Ecto neural progenitor cell (in vitro differentiated cells): Measurements from ENCODE around the gene TDRD9.
"Not testable (repeated sequence)": the region's sequence is repeated elsewhere in the genome, so short reads cannot be mapped to it uniquely, and the experiment has no call there.

Experiments
- DNase-seq: peaks from one replicate; pipeline ENCODE4 v3.0.0-alpha.2; 2018; ENCODE audit warnings: low spot score

The TDRD9 gene

GRCh38 chr14:103894034-103894722 is 34.1 kb upstream of the TDRD9 start:
- no peak for DNase-seq

GRCh38 chr14:103894723-103895059 is 33.6 kb upstream of the TDRD9 start:
- DNase-seq, result no peak

DNA sequence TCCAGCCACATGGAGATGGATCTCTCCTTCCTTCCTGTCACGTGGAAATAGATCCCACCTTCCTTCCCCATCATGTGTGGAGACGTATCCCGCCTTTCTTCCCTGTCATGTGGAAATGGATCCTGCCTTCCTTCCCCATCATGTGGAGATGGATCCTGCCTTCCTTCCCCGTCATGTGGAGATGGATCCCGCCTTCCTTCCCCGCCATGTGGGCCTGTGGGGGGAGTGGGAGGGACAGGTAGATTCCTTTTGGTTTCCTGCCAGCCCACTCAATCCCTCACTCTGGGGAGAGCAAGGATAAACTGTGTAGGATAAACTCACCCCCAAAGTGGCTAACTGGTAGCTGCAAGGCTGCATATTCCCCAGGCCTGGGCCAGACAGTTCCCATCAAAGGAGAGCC is 31.7 kb upstream of the TDRD9 start:
- DNase-seq, result no peak

DNA sequence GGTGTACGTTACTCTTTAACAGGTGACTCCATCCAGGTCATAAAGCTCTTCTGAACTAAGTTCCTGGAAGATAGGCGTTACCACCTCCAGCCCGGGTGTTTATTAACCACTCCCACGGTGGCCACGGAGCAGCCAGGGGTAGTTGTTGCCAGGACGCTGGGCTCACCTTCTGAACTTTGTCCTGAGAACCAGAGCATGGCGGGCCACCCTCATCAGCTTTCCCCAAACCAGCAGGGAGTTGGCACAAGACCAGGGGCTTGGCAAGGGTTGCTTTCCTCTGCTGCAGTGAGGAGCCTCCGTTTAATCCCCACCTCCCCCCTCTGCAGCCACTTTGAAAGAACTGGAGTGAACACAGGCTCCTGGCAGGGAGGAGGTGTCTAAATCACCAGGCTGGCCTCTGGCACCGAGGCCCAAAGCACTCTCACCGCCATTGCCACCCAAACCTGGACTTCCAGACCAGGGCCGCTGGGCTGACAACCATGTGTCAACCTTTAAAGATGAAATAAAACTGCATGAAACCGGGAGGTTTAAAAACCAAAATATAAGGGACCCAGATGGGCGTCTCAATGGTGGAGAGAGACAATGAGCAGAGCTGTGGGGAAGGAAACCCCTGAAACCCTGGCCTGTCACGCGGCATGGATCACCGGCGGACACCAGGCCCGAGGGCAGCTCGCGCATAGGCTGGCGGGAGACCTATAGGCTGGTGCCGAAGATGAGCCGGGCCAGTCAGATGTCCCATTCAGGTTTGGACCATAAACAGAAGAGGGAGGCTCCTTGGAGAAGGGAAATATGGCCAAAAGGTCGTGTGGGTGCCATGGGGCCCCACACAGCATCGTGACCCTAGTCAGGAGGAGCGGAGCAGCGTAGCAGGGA is 30.9 kb upstream of the TDRD9 start:
- DNase-seq, result no peak

GRCh38 chr14:103898204-103898603 is 30.1 kb upstream of the TDRD9 start:
- no peak for DNase-seq

DNA sequence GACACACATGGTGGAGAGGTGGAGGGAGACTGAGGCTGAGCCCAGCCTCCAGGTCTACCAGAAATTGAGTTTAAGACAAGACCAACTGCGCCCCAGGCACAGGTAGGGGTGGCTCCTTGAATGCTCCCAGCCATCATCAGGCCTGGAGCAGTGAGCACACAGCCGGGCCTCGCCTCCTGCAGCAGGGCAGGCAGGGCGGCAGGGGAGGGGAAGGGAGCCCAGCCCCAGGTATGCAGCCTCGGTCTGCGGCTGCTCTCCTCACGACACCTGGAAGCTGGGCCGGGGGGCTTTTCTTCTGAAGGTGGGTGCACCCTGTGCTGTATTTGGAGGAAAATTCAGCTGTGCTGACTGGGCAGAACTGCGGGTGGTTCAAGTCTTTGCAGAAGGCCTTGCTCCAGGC is 29.5 kb upstream of the TDRD9 start:
- DNase-seq, result no peak

GRCh38 chr14:103899316-103899715 is 28.9 kb upstream of the TDRD9 start:
- no peak for DNase-seq

GRCh38 chr14:103899833-103900232 is 28.4 kb upstream of the TDRD9 start:
- DNase-seq, result no peak

DNA sequence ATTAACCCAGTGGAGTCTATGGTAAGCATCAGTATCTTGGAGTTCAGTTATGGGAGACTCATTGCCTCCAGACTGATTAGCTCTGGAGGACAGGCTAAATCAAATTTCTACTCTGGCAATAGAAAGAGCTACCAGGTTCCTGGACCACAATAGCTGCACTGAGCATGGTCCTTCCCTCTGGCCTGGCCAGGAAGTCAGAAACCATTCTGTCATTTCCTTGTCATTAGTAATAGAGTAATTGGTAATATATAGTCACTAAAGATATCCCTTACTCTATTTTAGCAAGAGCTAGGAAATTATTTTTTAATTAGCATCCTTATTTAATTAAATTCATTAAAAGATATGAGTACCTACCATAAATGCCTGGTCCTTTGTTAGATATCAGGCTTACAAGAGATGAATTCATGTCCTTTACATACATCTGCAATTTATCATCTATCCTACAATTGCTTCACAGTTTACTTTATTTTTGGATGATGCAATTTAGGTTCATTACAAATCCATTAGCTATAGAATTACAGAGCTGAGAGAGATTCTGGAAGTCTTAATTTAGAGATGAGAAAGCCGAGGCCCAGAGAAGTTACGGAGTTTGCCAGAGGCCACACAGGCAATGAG is 23.7 kb upstream of the TDRD9 start:
- no peak for DNase-seq

DNA sequence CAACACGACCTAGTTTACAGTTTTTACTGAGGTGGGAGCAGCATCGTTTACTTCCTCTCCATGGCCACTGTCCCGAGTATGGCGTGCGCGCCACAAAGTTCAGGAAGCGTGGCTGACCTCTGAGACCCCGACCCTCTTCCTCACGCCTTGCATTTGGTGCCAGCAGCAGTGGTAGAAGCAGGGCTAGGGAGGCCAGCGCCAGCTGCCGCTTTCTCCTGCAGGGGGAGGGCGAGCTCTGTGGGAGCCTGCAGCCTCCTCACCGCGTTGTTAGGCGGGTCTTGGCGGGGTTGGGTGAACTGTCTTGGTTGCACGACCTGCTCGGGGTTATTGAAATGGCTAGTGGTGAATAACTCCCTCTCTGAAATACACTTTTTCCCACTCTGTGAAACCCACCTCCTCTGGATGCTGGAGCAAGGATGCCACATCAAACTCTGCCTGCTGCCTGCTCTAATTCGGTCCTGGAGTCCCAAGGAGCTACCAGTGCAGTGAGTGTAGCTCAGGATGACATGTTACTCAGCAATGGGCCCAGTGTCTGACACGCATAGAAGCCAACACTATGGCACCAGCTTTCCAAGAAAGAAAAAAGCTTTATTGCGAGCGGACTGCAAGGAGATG is 22.3 kb upstream of the TDRD9 start:
- peak; percentile 69 for DNase-seq

DNA sequence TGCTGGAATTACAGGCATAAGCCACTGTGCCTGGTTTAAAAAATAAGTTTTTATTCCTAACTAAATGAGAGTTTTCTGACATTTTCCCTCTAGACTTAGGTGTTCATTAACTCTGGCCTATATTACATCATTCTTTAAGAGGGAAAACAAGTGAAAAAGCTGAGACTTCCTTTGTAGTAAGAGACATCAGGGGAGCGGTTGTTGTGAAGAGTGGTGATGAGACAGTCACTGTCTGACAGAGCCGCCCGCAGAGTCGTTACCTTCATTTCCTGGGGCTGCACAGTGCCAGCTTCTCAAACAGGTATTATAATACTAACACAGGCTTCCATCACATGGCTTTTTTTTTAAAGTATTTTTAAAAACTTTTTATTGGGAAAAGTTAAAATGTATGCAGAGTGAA is 19.7 kb upstream of the TDRD9 start:
- DNase-seq, result no peak

DNA sequence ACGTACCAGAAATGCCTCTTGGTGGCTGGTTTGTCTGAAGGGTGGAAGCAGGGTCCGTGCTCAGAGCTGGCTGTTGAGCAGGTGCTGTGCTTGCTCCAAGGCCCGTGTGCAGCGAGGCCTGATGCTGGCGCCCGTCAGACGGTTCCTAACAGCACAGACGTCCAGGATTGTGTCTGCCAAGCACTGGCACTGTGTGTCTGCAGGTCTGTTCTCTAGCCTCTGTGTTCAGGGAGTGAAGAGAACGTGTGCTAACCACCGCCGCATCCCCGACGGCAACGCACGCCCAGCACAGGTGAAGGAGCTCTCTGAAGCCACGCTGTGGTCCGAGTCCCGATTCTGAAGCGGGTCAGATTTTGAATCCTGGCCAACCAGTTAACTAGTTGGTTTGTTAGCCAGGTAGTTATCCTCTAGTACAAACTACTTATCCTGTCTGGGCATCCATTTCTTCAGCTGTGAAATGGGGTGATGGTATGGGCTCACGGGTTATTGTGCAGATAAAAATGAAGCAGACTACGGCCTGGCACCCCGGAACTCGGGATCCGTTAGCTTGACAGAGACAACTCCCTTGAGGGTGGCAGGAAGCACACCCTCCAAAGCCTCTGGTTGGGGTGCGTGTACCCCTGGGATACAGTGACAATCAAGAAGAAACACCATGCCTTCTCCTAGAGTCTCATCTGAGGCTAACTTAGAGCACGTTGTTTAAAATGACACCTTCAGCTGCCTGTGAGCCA is 18.6 kb upstream of the TDRD9 start:
- DNase-seq, result no peak

DNA sequence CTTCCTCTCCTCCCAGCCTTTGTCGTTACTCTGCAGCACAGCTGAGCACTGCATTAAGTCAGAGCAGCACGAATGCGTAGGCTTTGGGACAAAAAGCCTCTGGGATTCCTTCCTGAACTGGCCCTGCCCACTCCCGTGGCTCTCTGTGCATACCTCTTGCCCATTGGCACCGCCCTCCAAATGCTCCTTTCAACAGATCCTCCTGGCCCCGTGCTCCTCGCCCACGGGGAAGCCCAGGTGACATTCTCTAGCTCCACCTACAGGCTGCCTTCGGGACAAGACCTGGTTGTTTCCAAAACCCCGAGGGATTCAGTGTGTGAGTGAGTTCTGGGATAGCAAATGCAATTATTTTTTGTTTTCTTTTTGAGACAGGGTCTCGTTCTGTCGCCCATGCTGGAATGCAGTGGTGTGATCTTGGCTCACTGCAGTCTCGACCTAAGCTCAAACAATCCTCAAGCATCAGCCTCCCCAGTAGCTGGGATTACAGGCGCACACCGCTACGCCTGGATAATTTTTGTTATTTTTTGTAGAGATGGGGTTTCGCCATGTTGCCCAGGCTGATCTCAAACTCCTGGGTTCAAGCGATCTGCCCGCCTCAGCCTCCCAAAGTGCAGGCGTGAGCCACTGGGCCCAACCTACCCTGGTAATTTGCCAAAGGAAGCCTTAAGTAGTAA is 17.9 kb upstream of the TDRD9 start:
- peak; percentile 87 for DNase-seq

DNA sequence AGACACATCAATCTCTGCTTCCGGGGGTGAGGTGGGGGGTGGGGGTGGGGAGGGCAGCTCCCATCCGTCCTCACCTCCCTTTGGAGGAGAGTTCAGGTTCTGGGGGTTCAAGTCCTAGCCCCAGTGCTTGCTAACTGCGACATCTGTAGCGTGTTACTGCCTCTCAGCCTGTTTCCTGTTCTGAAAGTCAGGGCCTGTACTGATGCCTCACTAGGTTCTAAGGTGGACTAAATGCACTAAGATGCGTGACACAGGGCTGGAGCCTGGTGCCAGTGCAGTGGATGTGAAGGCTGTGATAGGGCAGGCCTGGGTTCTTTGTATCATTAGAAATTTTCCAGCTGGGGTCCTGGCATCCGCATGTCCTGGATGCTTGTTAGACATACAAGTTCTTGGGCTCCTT is 17.3 kb upstream of the TDRD9 start:
- DNase-seq, result no peak

DNA sequence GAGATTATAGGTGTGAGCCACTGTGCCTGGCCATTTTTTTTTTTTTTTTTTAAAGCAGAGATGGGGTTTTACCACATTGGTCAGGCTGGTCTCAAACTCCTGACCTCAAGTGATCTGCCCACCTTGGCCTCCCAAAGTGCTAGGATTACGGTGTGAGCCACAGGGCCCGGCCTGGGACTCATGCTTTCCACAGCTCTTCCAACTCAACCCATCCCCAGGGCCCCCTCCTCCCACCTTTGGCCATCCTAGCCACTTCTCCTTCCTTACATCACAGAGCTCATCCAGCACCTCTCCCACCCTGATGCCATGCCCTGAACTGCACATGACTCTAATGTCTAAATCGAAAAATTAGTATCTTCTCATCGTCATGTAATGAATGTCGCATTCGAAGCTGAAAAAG is 12.6 kb upstream of the TDRD9 start:
- no peak for DNase-seq

DNA sequence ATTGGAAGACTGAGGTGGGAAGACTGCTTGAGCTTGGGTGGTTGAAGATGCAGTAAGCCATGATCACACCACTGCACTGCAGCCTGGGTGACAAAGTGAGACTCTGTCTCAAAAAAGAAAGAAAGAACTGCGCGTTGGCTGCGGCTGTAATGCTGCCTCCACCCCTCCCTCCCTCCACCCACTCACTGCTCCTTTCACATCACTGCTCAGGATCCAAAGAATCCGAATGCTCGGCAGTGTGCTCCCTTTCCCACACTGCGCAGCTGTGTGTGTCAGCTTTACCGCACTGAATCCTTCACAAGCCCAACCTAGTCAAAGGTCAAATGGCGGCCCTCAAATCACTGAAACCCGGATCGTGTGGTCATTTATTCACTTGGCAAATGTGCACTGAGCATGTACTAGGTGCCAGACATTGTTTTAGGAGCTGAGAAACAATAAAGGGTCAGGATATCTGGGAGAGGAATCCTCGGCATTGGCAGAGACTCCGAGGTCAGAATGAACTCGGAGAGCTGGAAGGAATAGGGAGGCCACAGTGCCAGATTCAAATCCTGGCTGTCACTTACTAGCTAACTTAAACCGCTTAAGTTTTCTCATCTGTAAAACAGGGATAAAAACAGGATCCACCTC is 11.5 kb upstream of the TDRD9 start:
- no peak for DNase-seq

DNA sequence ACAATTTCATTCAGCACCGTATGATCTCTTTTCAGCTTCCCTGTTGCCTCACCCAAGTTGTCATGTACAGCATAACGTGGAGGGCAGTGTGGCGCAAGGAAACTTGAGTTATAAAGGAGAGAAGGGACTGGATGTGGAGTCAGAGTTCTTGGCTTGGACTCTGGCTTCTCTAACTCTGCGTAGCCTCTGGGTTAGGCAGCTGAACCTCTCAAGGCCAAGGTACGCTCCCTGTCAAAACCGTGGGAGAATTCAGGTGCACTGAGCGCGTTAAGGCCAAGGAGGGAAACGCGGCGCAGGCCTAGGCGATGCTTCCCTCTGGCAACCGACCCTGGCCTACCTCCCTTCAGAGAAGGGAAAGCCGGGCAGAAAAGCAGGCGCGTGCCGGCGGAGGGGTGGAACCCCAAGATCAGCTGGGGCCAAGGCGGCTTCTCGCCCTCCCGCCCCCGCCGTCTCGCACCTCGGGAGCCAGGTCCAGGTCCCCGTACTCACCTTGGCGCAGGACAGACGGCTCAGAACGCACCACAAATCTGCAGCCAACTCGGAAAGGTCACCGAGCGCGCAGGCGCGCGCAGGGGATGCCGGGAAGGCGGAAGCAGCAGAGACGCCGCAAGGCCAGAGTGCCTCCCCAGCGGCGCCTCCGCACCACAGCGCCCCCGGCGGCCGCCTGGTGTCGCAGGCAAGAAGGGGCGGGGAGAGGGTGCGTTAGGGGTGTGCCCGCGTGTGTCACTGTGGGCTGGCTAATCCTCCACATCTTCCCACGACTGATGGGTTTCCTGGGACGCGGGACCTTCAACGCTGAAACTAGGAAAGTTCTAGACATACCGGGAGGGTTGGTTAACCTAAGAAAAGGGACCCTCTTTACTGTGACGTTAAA is 7.0 kb upstream of the TDRD9 start:
- DNase-seq, result peak; percentile 96

GRCh38 chr14:103921855-103922200 is 6.4 kb upstream of the TDRD9 start:
- not testable (repeated sequence) for DNase-seq

DNA sequence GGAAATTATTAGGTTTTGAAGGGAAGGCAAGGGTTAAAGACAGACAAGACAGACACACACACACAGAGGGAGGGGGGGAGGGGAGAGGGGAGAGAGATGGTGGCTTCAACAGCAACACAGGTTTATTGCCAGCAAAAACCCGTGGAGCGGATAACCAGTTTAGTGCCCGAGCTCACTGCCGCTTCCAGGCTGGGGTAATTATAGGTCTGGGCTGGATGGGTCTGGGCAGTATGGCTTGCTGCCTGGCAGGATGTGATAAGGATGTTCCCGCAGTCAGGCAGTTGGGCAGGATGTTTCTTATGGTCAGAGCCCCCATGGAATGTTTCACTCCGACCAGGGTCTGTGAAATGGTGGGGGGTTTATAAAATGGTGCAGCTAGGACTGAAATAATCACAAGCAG is 4.4 kb upstream of the TDRD9 start:
- no peak for DNase-seq

DNA sequence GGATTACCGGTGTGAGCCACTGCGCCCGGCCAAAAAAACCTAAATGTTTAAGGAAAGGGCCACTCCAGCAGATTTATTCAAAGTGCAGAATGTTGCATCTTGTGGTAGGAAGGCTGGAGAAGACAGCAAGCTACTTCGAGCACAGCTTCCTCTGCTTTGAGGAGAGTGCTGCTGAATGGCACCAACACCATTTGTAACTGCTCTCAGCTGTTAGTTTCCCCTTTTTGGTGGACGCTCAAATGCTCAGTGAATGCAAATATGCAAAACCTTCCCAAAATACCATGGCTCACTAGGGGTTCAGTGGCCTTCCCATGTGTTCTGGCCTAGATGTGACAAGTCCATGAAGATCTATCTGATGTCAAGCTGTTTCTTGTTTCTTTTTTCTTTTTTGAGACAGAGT is 2.9 kb upstream of the TDRD9 start:
- DNase-seq, result no peak
